HK-2 (cell line): ENCODE results near the gene DHCR24.

ENCODE experiments used
- DNase-seq: peaks from one replicate; pipeline ENCODE4 v3.0.0-alpha.2; 2018; ENCODE audit not compliant: unreplicated experiment

The DHCR24 gene

DNA sequence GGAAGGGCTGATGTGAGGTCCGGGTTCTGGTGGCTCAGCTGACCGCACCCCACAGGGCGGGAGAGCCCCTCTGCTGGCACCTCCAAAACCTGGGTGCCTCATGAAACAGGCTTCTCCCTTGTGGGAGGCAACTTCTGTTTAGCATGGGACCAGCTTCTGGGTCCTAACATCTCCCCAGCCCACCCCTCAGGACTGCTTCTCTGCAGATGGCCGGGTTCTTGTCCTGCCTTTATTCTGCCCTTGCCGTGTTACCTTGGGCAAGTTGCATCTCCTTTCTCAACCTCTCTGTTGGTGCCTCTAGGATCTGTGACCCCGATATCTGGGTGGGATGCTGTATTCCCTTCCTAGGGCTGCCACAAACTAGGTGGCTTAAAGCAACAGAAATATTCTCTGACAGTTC lies 70.9 kb downstream of the DHCR24 start:
- no peak for DNase-seq

GRCh38 chr1:54815086-54815876 lies 71.7 kb downstream of the DHCR24 start:
- no peak for DNase-seq

DNA sequence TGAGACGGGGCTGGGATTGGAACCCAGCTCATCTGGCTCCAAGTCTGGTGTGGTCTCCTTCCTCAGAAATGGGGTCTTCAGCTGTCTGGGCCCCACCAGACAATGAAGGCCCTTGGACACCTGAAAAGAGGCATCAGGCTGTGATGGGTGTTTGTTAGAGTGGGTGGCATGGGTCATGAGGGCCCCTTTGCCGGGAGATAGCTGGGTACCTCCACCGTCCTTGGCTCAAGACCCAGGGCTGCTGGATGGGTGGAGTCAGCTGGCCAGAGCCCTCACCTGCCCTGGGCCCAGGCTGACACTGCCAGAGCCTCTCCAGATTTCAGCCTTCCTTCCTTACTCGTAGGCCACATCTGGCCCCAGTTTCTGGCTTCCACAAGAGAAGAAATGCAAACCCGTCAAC lies 72.4 kb downstream of the DHCR24 start:
- DNase-seq: no peak

- DNase-seq: no peak
These were observed 72.9 kb downstream of the DHCR24 start for GRCh38 chr1:54814126-54814498.

- no peak for DNase-seq
These were observed 73.4 kb downstream of the DHCR24 start for GRCh38 chr1:54813485-54814125.

- no peak for DNase-seq
These were observed 74.1 kb downstream of the DHCR24 start for GRCh38 chr1:54812801-54813484.

- DNase-seq: no peak
These were observed 75.0 kb downstream of the DHCR24 start for GRCh38 chr1:54811739-54812655.

- no peak for DNase-seq
These were observed 75.9 kb downstream of the DHCR24 start for GRCh38 chr1:54811066-54811465.

GRCh38 chr1:54810153-54810942 lies 76.6 kb downstream of the DHCR24 start:
- DNase-seq: peak; percentile 71

- DNase-seq: no peak
These were observed 77.4 kb downstream of the DHCR24 start for GRCh38 chr1:54809496-54810074.

DNA sequence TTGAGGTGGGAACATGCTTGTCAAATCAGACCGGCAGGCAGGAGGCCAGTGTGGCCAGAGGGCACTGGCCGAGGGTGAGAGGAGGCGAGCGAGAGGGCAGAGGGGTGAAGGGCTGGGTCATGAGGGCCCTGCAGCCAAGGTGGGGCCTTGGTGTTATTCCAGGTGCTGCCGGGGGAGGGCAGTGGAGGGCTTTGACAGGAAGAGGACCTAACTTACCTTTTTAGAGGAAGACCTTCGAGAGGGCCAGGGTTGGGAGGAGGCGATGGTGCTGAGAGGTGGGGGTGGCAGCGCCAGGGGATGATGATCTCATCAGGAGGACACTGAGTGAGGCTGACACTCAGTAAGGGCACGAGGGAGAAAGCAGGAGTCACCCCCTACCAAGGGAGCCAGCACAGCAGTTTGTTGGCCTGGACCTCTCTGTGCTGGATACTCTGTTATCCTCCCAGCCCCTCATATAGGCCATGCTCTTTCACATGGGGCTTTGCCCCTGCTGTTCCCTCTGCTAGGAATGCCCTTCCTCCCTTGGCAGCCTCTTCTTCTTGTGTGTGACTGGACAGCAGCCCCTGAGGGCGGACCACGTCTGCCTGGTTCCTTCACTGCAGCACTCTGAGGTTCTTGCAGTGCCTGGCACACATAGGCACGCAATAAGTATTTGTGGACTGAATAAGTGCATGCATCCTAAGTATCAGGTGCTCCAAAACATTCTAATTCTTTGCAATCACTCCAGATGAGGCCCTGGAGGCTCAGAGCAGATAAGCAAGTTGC lies 78.4 kb downstream of the DHCR24 start:
- no peak for DNase-seq

- DNase-seq: no peak
These were observed 79.2 kb downstream of the DHCR24 start for GRCh38 chr1:54807756-54808155.

DNA sequence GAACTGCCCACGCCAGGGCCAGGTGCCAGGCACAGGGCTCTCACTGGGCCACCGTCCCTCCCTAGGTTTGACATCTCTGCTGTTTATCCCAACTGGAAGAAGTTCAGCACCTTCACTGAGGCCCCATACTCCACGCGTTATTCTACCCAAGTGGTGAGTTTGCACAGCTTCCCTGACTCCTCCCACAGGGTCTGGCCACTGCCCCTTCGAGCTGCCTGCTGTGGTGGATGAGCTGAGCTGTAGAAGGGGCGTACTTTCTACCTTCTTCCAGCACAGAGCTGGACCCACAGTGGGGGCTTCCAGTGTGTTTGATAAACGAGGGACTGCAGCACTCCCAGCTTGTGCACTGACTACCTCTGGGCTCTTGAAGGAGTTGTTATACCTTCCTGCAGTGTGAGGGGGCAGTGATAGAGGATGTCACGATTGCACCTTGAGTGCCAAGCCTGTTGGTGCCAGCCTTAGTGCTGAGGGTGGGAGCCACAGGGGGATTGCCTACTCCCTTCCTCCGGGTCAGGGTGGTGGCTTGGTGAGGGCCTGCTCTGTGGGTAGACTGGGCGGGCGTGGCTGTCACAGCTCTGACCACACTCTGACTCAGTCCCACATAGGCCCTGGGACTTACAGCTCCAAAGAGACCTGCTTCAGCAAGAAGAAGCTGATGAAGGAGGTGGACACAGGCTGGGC lies 79.9 kb downstream of the DHCR24 start:
- DNase-seq: peak; percentile 15

- DNase-seq: no peak
These were observed 81.0 kb downstream of the DHCR24 start for GRCh38 chr1:54805981-54806381.

DNA sequence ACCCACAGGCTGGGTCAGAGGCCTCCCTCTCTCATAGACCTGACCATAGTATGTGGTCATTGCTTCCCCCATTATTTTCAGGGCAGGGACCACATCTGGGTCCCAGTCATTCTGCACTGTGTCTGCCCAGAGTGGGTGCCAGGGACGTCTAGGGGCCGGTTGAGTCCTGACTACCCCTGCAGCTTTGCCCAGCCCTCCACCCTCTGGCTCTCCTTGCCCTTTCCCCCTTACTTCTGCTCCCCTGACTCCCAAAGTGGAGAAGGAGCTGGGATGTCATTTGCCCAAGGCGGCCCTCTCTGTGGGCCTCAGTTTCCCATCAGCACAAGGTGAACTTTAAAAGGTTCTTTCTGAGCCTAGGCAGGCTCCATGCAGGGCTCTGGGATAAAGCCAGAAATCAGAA lies 81.5 kb downstream of the DHCR24 start:
- no peak for DNase-seq

- no peak for DNase-seq
These were observed 82.4 kb downstream of the DHCR24 start for GRCh38 chr1:54804471-54805132.

- DNase-seq: no peak
These were observed 83.1 kb downstream of the DHCR24 start for GRCh38 chr1:54803761-54804470.
